Heart left ventricle (tissue), 16 donors: ENCODE measurements around the gene MYO18B. TPM values are rescaled to one million over a fixed set of nuclear protein-coding genes. Genes with fewer than 3 reads are reported as not detected.
A peak's percentile ranks its signal among the peaks of the same experiment; 100 is the strongest.

ENCODE experiments used
- ATAC-seq, 4 donors: fragments of 200-7000 bp; cut with Tn5 transposase; one replicate each; pipeline ENCODE4 v1.9.1; 2020 to 2022; ENCODE audit warnings: moderate library complexity in 4 of 4, mild to moderate bottlenecking in 3 of 4, moderate number of reproducible peaks in 1 of 4
- DNase-seq, 5 donors: peaks; one replicate each; pipeline ENCODE4 v3.0.0-alpha.2; 2020
- H3K27ac ChIP-seq, 12 donors: fragments of 200-600 bp; sonication (generic) in 4 of 12; one replicate each; pipeline versions ENCODE4 v1.5.0 to v1.8.0; 2016 to 2022; ENCODE audit warnings: mild to moderate bottlenecking in 2 of 12
- H3K27me3 ChIP-seq, 9 donors: fragments of 200-600 bp; sonication (generic) in 2 of 9; one replicate each; pipeline versions ENCODE4 v1.5.1 to v1.8.0; 2016 to 2022; ENCODE audit warnings: mild to moderate bottlenecking in 3 of 9
- H3K36me3 ChIP-seq, 9 donors: fragments of 200-600 bp; sonication (generic) in 2 of 9; one replicate each; pipeline versions ENCODE4 v1.5.0 to v1.8.0; 2018 to 2022; ENCODE audit warnings: mild to moderate bottlenecking in 2 of 9
- H3K4me1 ChIP-seq, 12 donors: fragments of 200-600 bp; sonication (generic) in 4 of 12; one replicate each; pipeline versions ENCODE4 v1.5.0 to v1.8.0; 2016 to 2022; ENCODE audit warnings: mild to moderate bottlenecking in 3 of 12
- H3K4me3 ChIP-seq, 12 donors: fragments of 200-600 bp; sonication (generic) in 4 of 12; one replicate each; pipeline versions ENCODE4 v1.5.0 to v1.8.0; 2017 to 2022; ENCODE audit warnings: mild to moderate bottlenecking in 9 of 12, moderate library complexity in 4 of 12
- H3K9me3 ChIP-seq, 12 donors: fragments of 200-600 bp; sonication (generic) in 4 of 12; one replicate each; pipeline versions ENCODE4 v1.5.0 to v1.8.0; 2016 to 2022; ENCODE audit warnings: mild to moderate bottlenecking in 1 of 12
- POLR2A ChIP-seq, 2 donors: fragments of 450-650 bp; IDR thresholded peaks; one replicate each; pipeline ENCODE4 v1.6.1; 2017; ENCODE audit warnings: antibody characterized with exemption in 2 of 2, mild to moderate bottlenecking in 2 of 2, moderate library complexity in 2 of 2
- WGBS, 4 donors: extraction: QIAGEN DNeasy Blood & Tissue Kit in 2 of 4; methylation state at CpG; one replicate each; pipeline versions ENCODE4 v1.1.5 to v1.1.7; 2013 to 2018; 5-methylcytosine and 5-hydroxymethylcytosine counted together
- intact Hi-C, 10 donors: fragments of 100-400 bp; cut with DNase I; formaldehyde crosslinking; loops; one replicate each; pipeline versions ENCODE4 v1.11.1 to v1.14.2; 2022
- polyA plus RNA-seq, 2 donors: library from polyadenylated mRNA; stranded (reverse); fragments of 200-250 nt; gene quantifications; one replicate each; pipeline ENCODE4 v1.2.3, GENCODE V29; 2013
- total RNA-seq, 9 donors: library from RNA; depleted of rRNA in 2 of 9; stranded (reverse); fragments of >200 nt in 2 of 9; fragmentation: NEBNext Ultra II Directional in 3 of 9; extraction: Animal tissue kit (Norgen Biotek cat#: 25700) in 3 of 9; gene quantifications; one replicate each; pipeline versions ENCODE4 v1.1.0 to v1.2.4, GENCODE V29; 2016 to 2023
- TF ChIP-seq, protein P1 (sequence below), 12 donors: fragments of 200-600 bp; sonication (generic) in 4 of 12; IDR thresholded peaks; one replicate each; pipeline versions ENCODE4 v1.5.0 to v1.8.0; 2018 to 2022; ENCODE audit warnings: antibody characterized with exemption in 12 of 12, mild to moderate bottlenecking in 5 of 12
- donor health status: ischemic (EF 13 %, LVEDD 7.1; RV severe dilation, severe dysfunction).
- donor health status: healthy with polysubstance abuse.
- donor health status: DM: no; HTN: yes; CAD: no.
- donor health status: DM: no; HTN: no; CAD: no.
- donor health status: ischemic (EF 25% LVEDD 6.9; RV normal size, moderate dysfunction).
- donor health status: ischemic (EF 25% LVEDD 5.7; RV mildly dilated, moderate dysfunction).
- donor health status: healthy.
- donor health status: DM: yes; HTN: yes; CAD: no.
- donor health status: ischemic (EF 35%, LVEDD 5.7; RV mildly dilated, moderate dysfunction).
- donor health status: nonischemic (EF 11% LVEDD 7.7; RV severe dilation, severe dysfunction).
- donor health status: DM: yes; HTN: yes; CAD: no.
- donor health status: PGD.
- donor health status: ischemic (EF 29% LVEDD 5.4; RV normal size, mild dysfunction).
- donor health status: nonischemic (EF 23%, LVEDD 6.1; RV moderate dilation, normal function).

MYO18B gene
- total and polyA plus RNA-seq, 11 donors: 140 to 301 (median 193) TPM

DNA sequence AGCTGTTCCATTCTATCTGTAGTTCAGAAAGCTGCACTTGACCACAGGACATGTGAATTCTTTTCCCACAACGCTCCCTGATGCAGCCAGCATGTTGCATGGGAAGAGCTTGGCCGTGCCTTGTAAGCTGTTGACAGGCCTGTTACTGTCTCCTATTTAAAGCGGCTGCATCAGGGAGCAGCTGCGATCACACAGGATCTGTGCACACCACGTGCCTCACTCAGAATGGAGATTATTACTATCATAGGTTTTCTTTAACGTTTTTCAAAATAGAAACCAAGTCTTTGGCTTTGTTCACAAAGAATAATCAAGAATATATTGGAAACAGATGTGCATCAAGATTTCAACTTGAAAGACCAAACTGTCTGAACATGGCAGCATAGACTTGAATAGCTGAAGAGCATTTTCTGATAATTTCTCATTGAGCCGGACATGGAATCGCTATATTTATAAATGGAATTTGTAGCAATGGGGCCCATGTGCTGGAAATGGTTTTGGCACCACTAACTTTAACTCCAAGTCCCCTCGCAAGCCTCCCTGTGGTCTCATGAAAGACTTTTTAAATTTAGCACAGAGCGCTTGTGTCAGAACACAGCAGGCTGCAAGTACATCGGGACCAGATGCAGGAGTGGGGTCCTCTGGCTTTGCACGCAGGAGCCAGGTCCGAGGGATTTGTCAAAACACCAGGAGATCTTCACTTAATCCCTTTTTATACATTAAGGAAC, 40.8 kb upstream of the MYO18B start:
- Histone ChIP-seq H3K36me3 (peaks cover 0 to 11% (median 0%) of the 10 kb centered on the region in 9 donors), H3K9me3 (no peaks in the 10 kb centered on the region), H3K27me3 (no peaks in the 10 kb centered on the region), H3K4me1 (peaks cover 0 to 22% (median 15%) of the 10 kb centered on the region in 12 donors), H3K27ac (peak overlapping the region in 8 of 12 donors; percentile 11 to 58 (median 40)), H3K4me3 (peak overlapping the region in 3 of 12 donors; percentile 1 to 21 (median 4))
- ATAC-seq (peak; percentile 92 to 98 (median 94)), DNase-seq (peak in 4 of 5 donors; percentile 54 to 80 (median 67))
- TF ChIP-seq, protein P1, sequence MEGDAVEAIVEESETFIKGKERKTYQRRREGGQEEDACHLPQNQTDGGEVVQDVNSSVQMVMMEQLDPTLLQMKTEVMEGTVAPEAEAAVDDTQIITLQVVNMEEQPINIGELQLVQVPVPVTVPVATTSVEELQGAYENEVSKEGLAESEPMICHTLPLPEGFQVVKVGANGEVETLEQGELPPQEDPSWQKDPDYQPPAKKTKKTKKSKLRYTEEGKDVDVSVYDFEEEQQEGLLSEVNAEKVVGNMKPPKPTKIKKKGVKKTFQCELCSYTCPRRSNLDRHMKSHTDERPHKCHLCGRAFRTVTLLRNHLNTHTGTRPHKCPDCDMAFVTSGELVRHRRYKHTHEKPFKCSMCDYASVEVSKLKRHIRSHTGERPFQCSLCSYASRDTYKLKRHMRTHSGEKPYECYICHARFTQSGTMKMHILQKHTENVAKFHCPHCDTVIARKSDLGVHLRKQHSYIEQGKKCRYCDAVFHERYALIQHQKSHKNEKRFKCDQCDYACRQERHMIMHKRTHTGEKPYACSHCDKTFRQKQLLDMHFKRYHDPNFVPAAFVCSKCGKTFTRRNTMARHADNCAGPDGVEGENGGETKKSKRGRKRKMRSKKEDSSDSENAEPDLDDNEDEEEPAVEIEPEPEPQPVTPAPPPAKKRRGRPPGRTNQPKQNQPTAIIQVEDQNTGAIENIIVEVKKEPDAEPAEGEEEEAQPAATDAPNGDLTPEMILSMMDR (IDR thresholded peaks at IDR 0.05): no peak
- TF ChIP-seq POLR2A (IDR thresholded peaks at IDR 0.05): no peak
- WGBS, 4 donors: 24 to 38% (median 29%) methylated on average over 13 of the region's 13 CpGs
- intact Hi-C loops: loop anchor here (1.0 to 10.0 kb wide), 10 partner anchors 71 to 336 kb away; no protein-coding TSS in a partner anchor

DNA sequence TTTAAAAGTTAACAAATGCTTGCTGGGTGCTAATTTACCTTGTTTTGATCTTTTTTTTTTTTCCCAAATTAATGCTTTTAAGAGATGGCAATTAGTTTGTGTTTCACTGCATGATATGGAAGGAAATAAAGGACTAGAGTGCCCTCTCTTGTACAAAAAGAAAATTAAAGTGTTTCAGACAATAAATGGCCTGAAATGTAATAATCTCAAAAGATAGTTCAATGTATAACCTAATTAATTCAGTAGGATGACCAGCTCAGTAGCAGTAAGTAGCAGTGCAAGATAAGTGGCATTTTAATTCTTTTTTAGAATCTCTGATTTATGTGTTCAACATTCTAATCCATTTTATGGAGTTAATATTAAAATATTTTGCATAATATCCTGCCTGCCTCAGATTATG, 39.9 kb upstream of the MYO18B start:
- Histone ChIP-seq H3K4me1 (peaks cover 0 to 20% (median 15%) of the 10 kb centered on the region in 12 donors), H3K9me3 (no peaks in the 10 kb centered on the region), H3K36me3 (peaks cover 0 to 9% (median 0%) of the 10 kb centered on the region in 9 donors), H3K4me3 (peak overlapping the region in 1 of 12 donors; percentile 21), H3K27ac (no peak overlapping the region), H3K27me3 (no peaks in the 10 kb centered on the region)
- ATAC-seq (peak in 2 of 4 donors; percentile 47 to 48), DNase-seq (no peak)
- intact Hi-C loops: loop anchor here in 7 of 10 donors (1.0 to 10.0 kb wide), 8 partner anchors 70 to 337 kb away; no protein-coding TSS in a partner anchor
- TF ChIP-seq, protein P1 (IDR thresholded peaks at IDR 0.05): peak in 11 of 12 donors; percentile 24 to 63 (median 54)
- TF ChIP-seq POLR2A (IDR thresholded peaks at IDR 0.05): no peak

DNA sequence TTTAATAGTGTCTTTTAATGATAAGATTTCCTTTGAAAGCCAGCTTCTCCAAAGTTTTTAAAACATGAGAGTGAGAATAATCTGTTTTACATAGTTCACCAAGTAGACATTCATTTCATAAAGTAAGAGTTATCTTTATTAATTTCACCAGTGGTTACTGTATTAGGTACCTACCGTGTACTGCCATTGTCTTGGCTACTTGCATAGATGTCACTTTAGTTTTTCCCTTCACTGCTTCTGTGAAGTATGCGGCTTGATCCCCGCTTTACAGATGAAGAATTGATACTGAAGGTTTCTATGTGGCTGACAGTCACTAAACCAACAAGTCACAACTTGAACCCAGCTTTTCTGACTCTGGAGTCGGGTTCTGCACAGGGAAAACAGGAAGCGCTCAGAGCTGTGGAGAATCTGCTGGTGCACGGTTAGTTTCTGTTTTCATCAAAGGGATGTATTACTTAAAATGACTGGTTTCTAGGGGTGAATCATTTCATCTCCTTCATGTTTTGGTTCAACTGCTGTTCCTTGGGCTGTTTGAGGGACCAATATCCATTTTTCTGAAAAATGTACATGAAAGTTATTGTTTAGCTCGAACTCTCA, 39.3 kb upstream of the MYO18B start:
- H3K4me1 ChIP-seq: peaks cover 0 to 20% (median 15%) of the 10 kb centered on the region in 12 donors
- no peak overlapping the region for H3K27ac ChIP-seq
- H3K36me3 ChIP-seq: peaks cover 0 to 10% (median 0%) of the 10 kb centered on the region in 9 donors
- 83 to 88% (median 87%) methylated on average over 7 of the region's 7 CpGs for WGBS, 4 donors
- DNase-seq (no peak), ATAC-seq (no peak)
- H3K27me3 ChIP-seq: no peaks in the 10 kb centered on the region
- H3K9me3 ChIP-seq: no peaks in the 10 kb centered on the region
- TF ChIP-seq, protein P1 (IDR thresholded peaks at IDR 0.05): no peak
- no peak for TF ChIP-seq POLR2A (IDR thresholded peaks at IDR 0.05)
- intact Hi-C loops: loop anchor here in 7 of 10 donors (1.0 to 10.0 kb wide), 8 partner anchors 70 to 338 kb away; no protein-coding TSS in a partner anchor
- no peak overlapping the region for H3K4me3 ChIP-seq

DNA sequence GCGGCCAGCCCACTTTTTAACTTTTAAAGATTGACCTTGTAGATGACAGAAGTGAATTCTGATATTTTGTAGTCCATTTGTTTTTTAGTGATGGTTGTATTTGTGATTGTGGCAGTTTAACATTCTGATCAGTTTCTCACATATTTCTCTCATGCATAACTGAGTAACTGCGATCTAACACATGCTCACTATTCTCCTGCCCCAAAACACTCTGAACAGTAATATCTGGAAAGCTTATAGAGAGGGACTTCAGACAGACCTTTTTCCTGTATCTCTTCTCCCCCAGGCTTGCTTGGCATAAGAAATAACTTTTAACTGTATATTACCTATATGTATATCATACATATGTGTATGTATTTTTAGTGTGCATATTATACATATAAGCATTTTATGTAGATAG, 37.3 kb upstream of the MYO18B start:
- WGBS, 4 donors: 95 to 98% (median 97%) methylated on average over 2 of the region's 2 CpGs
- intact Hi-C loops: loop anchor here in 8 of 10 donors (2.0 to 10.0 kb wide), 8 partner anchors 68 to 340 kb away; no protein-coding TSS in a partner anchor
- peaks cover 0 to 11% (median 0%) of the 10 kb centered on the region in 9 donors for H3K36me3 ChIP-seq

More for the DNA sequence above, 37.3 kb upstream of the MYO18B start:
- no peak overlapping the region for H3K4me3 ChIP-seq
- ATAC-seq: no peak
- DNase-seq: no peak
- H3K27ac ChIP-seq: no peak overlapping the region
- peaks cover 0 to 20% (median 15%) of the 10 kb centered on the region in 12 donors for H3K4me1 ChIP-seq
- H3K9me3 ChIP-seq: no peaks in the 10 kb centered on the region
- H3K27me3 ChIP-seq: no peaks in the 10 kb centered on the region
- TF ChIP-seq, protein P1 (IDR thresholded peaks at IDR 0.05): no peak
- TF ChIP-seq POLR2A (IDR thresholded peaks at IDR 0.05): no peak
